ENCODE results near the gene PXN.

Gene PXN

GRCh38 chr12:120229071-120229486 lies 36.5 kb downstream of the PXN start:
- peak overlapping the region; percentile 89 for H3K9ac ChIP-seq (ENCODE audit: low read depth, low read length)
- H3K4me1 ChIP-seq (ENCODE audit: insufficient read depth, low read length): peaks cover 72% of the 10 kb centered on the region
- peaks cover 14% of the 10 kb centered on the region for H3K36me3 ChIP-seq (ENCODE audit: insufficient read depth, low read length)
- 39% methylated on average over 7 of the region's 7 CpGs for WGBS
- peak overlapping the region; percentile 11 for H3K4me3 ChIP-seq (ENCODE audit: low read length)
- no peaks in the 10 kb centered on the region for H3K9me3 ChIP-seq (ENCODE audit: insufficient read depth, low read depth, low read length)
- peak overlapping the region; percentile 97 for H3K27ac ChIP-seq (ENCODE audit: low read depth, low read length)
- H3K27me3 ChIP-seq (ENCODE audit: insufficient read depth, low read length): no peaks in the 10 kb centered on the region

GRCh38 chr12:120228291-120229070 lies 37.0 kb downstream of the PXN start:
- H3K27ac ChIP-seq (ENCODE audit: low read depth, low read length): peak overlapping the region; percentile 97
- H3K9me3 ChIP-seq (ENCODE audit: insufficient read depth, low read depth, low read length): no peaks in the 10 kb centered on the region
- H3K4me3 ChIP-seq (ENCODE audit: low read length): peak overlapping the region; percentile 32
- no peaks in the 10 kb centered on the region for H3K27me3 ChIP-seq (ENCODE audit: insufficient read depth, low read length)
- H3K4me1 ChIP-seq (ENCODE audit: insufficient read depth, low read length): peaks cover 66% of the 10 kb centered on the region
- peak overlapping the region; percentile 89 for H3K9ac ChIP-seq (ENCODE audit: low read depth, low read length)
- peaks cover 20% of the 10 kb centered on the region for H3K36me3 ChIP-seq (ENCODE audit: insufficient read depth, low read length)
- WGBS: 14% methylated on average over 23 of the region's 23 CpGs

GRCh38 chr12:120228041-120228290 lies 37.6 kb downstream of the PXN start:
- peak overlapping the region; percentile 89 for H3K9ac ChIP-seq (ENCODE audit: low read depth, low read length)
- H3K27me3 ChIP-seq (ENCODE audit: insufficient read depth, low read length): no peaks in the 10 kb centered on the region
- no peaks in the 10 kb centered on the region for H3K9me3 ChIP-seq (ENCODE audit: insufficient read depth, low read depth, low read length)
- H3K27ac ChIP-seq (ENCODE audit: low read depth, low read length): peak overlapping the region; percentile 97
- no peak overlapping the region; the same call in 1 of the 2 replicates for H3K4me3 ChIP-seq (ENCODE audit: low read length)
- 34% methylated on average over 3 of the region's 3 CpGs for WGBS
- peaks cover 61% of the 10 kb centered on the region for H3K4me1 ChIP-seq (ENCODE audit: insufficient read depth, low read length)
- peaks cover 23% of the 10 kb centered on the region for H3K36me3 ChIP-seq (ENCODE audit: insufficient read depth, low read length)

- 87% methylated on average over 7 of the region's 8 CpGs for WGBS
- peak overlapping the region; percentile 89 for H3K9ac ChIP-seq (ENCODE audit: low read depth, low read length)
- peaks cover 28% of the 10 kb centered on the region for H3K36me3 ChIP-seq (ENCODE audit: insufficient read depth, low read length)
- H3K9me3 ChIP-seq (ENCODE audit: insufficient read depth, low read depth, low read length): no peaks in the 10 kb centered on the region
- H3K4me1 ChIP-seq (ENCODE audit: insufficient read depth, low read length): peaks cover 56% of the 10 kb centered on the region
- no peaks in the 10 kb centered on the region for H3K27me3 ChIP-seq (ENCODE audit: insufficient read depth, low read length)
- H3K27ac ChIP-seq (ENCODE audit: low read depth, low read length): peak overlapping the region; percentile 97; the same call in 1 of the 2 replicates
- H3K4me3 ChIP-seq (ENCODE audit: low read length): no peak overlapping the region
Measured at GRCh38 chr12:120227233-120228040, 38.1 kb downstream of the PXN start.

DNA sequence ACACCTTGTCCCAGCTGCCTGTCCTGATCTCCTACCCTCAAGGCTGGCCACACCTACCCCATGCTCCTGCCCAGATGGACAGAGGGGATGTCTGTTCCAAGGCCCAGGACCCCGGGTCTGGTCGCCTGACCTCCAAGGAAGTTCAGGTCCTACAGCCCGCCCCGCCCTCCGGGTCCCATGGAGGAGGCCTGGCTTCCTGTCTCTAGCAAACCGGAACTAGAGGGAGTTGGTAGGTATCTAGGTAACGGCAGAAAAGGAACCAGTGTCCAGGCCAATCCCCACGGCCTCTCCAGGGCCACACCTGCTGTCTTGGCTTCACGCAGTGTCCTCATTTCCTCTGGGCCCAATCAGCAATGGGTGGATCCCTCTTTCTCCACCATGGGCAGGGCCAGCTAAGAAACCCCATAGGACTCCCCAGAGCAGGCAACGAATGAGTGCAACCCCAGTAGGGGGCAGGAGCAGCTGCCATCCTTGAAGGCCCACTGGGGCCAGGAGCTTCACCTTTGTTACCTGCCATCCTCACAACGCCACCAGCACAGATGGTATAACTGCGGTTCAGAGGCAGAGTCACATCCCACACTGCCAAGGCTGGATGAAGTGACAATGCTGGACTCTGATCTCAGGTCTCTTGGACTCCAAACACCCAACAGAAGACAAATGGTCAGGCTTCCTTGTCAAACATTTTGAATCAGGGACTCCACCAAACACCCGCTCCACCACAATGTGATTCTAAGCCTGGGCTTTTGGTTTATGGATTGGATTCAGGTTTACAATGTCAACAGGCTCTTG lies 39.5 kb downstream of the PXN start:
- Histone ChIP-seq H3K36me3 (ENCODE audit: insufficient read depth, low read length) (peaks cover 42% of the 10 kb centered on the region), H3K4me1 (ENCODE audit: insufficient read depth, low read length) (peaks cover 42% of the 10 kb centered on the region), H3K9ac (ENCODE audit: low read depth, low read length) (no peak overlapping the region), H3K27me3 (ENCODE audit: insufficient read depth, low read length) (no peaks in the 10 kb centered on the region), H3K27ac (ENCODE audit: low read depth, low read length) (peak overlapping the region; percentile 12; the same call in 1 of the 2 replicates), H3K9me3 (ENCODE audit: insufficient read depth, low read depth, low read length) (no peaks in the 10 kb centered on the region), H3K4me3 (ENCODE audit: low read length) (no peak overlapping the region)
- WGBS: 90% methylated on average over 13 of the region's 13 CpGs

DNA sequence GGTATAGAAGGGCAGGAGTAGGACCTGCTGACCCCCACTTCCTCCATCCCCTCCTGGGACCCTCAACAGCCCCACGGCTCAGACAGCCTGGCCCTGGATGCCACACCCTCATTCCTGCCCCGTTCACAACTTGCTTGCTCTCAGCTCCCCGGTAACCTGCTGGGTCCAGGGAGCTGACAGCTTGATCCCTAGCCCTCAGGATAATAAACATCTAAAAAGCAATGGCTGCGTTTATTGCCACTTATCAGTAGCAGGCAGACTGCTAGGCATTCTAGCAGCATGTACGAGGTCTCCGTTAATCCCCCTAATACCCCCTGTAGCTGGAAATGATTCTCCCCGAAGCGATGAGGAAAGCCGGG lies 40.4 kb downstream of the PXN start:
- WGBS: 69% methylated on average over 9 of the region's 9 CpGs
- Histone ChIP-seq H3K27me3 (ENCODE audit: insufficient read depth, low read length) (no peaks in the 10 kb centered on the region), H3K4me1 (ENCODE audit: insufficient read depth, low read length) (peaks cover 35% of the 10 kb centered on the region), H3K27ac (ENCODE audit: low read depth, low read length) (peak overlapping the region; percentile 5; the same call in 1 of the 2 replicates), H3K4me3 (ENCODE audit: low read length) (no peak overlapping the region), H3K9ac (ENCODE audit: low read depth, low read length) (no peak overlapping the region), H3K36me3 (ENCODE audit: insufficient read depth, low read length) (peaks cover 51% of the 10 kb centered on the region), H3K9me3 (ENCODE audit: insufficient read depth, low read depth, low read length) (no peaks in the 10 kb centered on the region)

DNA sequence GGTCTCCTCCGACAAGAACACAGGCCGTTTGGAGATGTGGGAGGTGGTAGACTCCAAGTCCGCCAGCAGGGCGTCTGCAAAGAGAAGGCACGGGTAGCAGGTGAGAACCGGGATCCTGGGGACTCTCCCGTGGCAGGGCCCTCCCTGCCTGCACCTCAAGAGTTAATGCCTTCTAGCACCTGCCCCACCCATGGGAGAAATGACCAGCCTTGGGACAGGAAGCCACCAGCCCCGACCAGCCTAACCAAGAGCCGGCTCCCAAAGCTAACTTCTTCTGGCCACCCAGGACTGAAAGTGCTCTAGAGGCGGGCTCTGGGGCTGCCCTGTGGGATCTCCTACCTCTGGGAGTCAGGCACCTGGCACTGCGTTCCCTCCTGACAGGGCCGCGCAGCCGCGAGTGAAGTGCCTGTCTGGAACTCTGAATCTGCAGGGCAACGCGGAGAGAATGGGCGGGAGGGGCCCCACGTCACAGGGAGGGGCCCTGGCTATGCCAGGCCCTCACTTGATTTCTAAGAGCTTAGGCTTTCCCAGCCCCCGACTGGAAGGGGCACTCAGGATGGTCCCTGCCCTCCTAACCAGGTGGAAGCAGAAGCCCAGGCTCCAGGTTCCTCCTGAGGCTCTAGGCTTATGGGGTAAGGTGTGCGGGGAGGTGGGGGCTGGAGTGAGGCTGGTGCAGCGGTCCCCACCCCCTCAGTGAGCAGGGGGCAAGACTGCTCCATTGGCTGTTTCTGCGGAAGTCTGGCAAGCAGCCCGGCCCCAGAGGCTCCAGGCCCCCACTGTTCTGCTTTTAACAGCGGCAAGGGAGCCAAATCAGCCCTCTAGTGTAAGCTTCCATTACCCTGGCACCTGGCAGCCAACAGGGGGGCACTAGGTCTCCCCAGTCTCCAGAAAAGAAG lies 41.0 kb downstream of the PXN start:
- H3K27ac ChIP-seq (ENCODE audit: low read depth, low read length): 0 out of 2 replicates have a peak overlapping the region, but pooled peaks have one; percentile 16
- H3K4me1 ChIP-seq (ENCODE audit: insufficient read depth, low read length): peaks cover 29% of the 10 kb centered on the region
- WGBS: 92% methylated on average over 25 of the region's 25 CpGs
- H3K9me3 ChIP-seq (ENCODE audit: insufficient read depth, low read depth, low read length): no peaks in the 10 kb centered on the region
- no peak overlapping the region for H3K4me3 ChIP-seq (ENCODE audit: low read length)
- H3K27me3 ChIP-seq (ENCODE audit: insufficient read depth, low read length): no peaks in the 10 kb centered on the region
- H3K36me3 ChIP-seq (ENCODE audit: insufficient read depth, low read length): peaks cover 57% of the 10 kb centered on the region
- no peak overlapping the region for H3K9ac ChIP-seq (ENCODE audit: low read depth, low read length)

DNA sequence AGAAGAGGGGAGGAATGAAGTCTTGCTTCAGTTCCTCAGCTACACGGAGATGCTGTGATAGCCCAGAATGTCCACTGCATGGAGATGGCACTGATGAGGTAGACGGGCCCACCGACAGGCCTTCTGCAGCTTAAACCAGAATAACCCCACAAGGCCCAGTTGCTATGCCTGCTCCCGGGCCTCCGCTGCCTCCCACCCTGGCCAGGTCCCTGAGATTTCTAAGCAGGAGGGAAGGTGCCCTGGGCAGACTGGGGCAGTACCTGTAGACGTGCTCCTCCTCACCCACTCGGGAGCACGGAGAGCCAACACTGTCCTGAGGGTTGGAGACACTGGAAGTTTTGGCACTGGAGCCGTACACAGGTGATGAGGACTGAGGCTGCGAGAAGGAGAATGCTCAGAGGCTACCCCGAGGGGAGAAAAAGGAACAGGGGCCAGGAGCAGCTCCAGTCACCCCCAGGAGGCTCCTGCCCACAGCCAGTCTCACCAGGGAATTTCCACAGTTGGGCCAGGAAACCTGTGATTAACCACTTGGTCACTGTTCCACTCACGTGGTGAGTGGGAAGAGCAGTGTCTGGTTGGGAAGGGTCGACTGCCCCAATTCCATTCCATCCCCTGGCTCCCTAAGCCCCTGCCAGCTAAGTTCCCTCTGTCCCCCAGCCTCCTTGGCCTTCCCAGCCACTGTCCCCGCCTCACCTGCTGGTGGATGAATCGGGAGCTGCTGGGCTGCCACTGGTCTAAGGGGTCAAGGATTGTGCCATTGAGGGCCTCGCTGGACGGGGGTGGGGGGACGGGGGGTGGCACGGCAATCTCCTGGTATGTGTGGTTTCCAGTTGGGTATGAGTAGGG lies 41.8 kb downstream of the PXN start:
- H3K9me3 ChIP-seq (ENCODE audit: insufficient read depth, low read depth, low read length): no peaks in the 10 kb centered on the region
- no peak overlapping the region for H3K9ac ChIP-seq (ENCODE audit: low read depth, low read length)
- no peak overlapping the region for H3K4me3 ChIP-seq (ENCODE audit: low read length)
- WGBS: 94% methylated on average over 19 of the region's 19 CpGs
- H3K27me3 ChIP-seq (ENCODE audit: insufficient read depth, low read length): no peaks in the 10 kb centered on the region
- peaks cover 22% of the 10 kb centered on the region for H3K4me1 ChIP-seq (ENCODE audit: insufficient read depth, low read length)
- no peak overlapping the region for H3K27ac ChIP-seq (ENCODE audit: low read depth, low read length)
- peaks cover 66% of the 10 kb centered on the region for H3K36me3 ChIP-seq (ENCODE audit: insufficient read depth, low read length)

- Histone ChIP-seq H3K4me1 (ENCODE audit: insufficient read depth, low read length) (peaks cover 9% of the 10 kb centered on the region; the same call in 1 of the 2 replicates), H3K9ac (ENCODE audit: low read depth, low read length) (no peak overlapping the region), H3K27ac (ENCODE audit: low read depth, low read length) (no peak overlapping the region), H3K27me3 (ENCODE audit: insufficient read depth, low read length) (no peaks in the 10 kb centered on the region), H3K36me3 (ENCODE audit: insufficient read depth, low read length) (peaks cover 75% of the 10 kb centered on the region), H3K9me3 (ENCODE audit: insufficient read depth, low read depth, low read length) (no peaks in the 10 kb centered on the region), H3K4me3 (ENCODE audit: low read length) (no peak overlapping the region)
- 94% methylated on average over 12 of the region's 12 CpGs for WGBS
Measured at GRCh38 chr12:120222288-120222832, 43.2 kb downstream of the PXN start.
